GM19193 (cell line): ENCODE results near the gene TUNAR.

Experiments
- POLR2A ChIP-seq: IDR thresholded peaks from 4 replicates; pipeline ENCODE4 v1.6.1; 2011; ENCODE audit not compliant: insufficient read depth, insufficient read length; ENCODE audit errors: extremely low read depth

TUNAR gene

DNA sequence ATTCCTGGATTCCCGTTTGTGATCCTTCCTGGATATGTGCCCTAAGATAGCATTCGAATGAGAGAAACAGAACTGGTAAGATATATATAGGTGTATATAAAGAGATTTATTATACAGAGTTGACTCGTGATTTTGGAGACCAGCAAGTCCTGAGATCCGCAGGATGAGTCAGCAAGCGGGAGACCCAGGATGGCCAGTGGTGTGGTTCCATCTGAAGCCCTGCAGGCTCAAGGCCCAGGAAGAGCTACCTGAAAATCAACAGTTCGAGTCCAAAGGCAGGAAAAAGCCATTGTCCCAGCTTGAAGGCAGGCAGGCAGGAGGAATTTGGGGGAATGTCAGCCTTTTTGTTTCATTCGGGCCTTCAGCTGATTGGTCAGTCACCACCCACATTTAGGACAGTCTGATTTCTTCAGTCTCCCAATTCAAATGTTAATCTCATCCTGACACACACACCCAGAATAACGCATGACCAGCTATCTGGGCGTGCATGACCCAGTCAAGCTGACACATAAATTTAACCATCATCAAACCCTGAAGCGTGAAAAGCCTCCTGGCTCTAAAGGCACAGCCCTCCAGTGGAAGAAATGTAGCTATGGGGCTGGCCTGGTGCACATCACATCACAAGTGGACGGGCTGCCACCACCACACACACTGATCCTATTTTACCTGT is 44.3 kb downstream of the TUNAR start:
- no peak for TF ChIP-seq POLR2A

DNA sequence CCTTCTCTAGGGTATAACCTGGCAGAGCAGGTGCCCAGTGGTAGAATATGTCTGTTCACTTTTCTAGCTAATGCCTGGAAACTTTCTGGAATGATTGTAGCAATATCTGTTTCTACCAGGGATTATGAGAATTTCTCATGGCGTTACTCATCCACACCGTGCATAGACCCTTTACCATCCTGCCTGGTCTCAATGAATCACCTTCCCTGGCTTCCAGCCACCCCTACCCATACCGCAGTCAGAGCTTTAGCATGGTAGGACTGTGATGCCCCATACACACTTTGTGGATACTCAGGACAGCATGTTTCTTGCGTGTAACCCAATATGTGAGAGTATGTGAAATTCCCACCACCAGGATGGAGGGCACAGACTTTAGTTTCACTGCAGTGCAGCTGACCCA is 45.4 kb downstream of the TUNAR start:
- TF ChIP-seq POLR2A: no peak

DNA sequence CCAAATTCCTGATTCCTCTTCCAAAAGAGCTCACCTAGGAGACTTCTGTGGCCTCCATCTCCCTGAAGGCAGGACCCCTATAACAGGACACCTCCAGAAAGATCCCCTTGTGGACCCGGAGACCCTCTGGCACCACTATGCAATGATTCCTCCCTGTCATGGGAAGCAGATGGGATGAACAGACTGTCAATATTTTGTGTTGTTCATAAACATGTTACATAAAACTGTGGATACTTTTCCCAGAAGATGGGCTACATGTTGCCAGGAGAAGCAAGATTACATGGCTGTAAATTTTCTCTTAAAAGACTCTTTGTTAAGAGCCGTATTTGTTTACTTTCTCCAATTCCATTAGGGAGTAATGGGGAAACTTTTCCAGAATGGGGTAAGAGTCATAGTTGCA is 52.1 kb downstream of the TUNAR start:
- no peak for TF ChIP-seq POLR2A

DNA sequence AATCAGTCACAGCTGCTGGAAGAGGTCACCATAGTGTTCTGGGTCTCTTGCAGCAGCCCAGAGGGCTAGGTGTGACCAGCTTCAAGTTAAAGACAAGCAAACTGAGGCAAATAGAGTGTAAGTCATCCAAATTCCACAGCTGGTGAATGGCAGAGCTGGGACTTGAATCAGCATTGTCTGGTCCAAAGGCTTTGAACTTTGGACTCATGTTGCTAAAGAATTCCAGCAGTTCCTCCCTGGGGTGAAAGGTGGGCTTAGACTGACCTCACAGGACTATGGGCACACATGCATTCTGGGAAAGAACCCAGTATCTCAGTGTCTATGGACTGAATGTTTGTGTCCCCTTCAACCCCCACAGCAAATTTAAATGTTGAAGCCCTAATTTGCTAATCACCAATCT is 54.8 kb downstream of the TUNAR start:
- no peak for TF ChIP-seq POLR2A

DNA sequence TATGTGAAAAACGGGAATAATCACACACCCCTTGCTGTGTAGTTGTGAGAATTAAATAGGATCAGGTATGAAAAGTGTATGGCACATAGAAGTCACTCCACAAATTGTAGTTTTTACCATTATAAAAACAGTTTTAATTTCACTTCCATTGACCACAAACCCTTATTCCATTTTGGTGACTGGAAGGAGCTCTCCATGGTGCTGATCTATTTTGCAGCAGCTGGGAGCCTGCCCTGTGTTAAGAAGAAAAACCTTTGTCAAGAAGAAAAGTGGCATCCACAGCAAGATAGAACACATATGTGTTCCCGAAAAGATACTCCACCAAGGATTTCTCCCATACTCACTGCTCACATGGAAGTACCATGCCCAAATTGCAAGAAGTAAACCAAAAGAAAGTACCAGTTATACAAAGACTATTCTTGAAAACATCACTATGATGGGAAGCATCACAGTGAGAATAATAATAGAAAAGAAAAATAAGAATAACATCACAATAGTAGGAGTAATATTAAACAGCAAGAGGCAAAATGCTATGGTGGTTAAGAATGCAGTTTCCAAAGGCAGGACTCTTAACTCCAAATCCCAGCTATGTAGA is 58.7 kb downstream of the TUNAR start:
- no peak for TF ChIP-seq POLR2A

DNA sequence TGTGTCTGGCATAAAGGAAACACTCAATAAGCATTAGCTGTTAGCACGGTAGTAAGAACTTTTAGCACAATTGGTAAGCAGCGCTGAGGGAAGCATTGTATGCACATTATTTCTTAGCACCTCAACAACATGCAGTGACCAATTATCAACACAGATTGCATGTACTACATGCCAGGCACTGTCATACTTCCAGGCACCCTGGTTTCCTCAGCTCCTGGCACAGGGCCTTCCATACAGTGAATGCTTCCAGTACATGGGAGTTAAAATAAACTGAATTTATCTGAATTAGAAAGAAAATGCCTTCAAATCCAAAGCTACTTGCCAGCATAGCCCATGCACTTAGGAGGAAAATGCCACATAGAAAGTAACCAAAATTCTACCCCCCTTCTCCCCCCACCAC is 59.4 kb downstream of the TUNAR start:
- TF ChIP-seq POLR2A: no peak

DNA sequence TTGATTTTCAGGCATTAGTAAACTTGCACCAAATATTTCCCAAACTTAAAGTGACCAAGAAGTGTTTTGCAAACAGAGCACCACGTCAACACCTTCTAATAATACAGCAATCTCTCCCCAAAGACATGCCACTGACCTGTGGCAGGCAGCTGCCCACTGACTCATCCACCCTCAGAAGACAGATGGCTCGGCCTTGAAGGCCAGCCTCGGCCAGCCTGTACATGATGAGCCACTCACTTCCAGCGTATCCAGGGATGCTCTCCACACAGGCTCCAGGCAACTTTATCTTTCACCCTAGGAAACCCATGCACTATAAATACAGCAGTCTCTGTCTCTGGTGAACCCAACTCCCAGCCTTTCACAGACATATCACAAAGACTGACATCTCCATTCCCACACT is 62.7 kb downstream of the TUNAR start:
- TF ChIP-seq POLR2A: no peak

DNA sequence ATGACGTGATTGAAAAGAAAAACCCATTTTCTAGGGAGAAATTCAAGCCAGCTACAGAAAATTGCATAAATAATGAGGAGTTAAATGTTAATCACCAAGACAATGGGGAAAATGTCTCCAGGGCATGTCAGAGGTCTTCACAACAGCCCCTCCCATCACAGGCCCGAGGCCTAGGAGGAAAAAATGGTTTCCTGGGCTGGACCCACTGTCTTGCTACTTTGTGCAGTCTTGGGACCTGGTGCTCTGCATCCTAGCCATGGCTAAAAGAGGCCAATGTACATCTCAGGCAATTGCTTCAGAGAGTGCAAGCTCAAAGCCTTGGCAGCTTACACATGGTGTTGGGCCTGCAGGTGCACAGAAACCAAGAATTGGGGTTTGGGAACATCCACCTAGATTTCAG is 65.3 kb downstream of the TUNAR start:
- TF ChIP-seq POLR2A: no peak

DNA sequence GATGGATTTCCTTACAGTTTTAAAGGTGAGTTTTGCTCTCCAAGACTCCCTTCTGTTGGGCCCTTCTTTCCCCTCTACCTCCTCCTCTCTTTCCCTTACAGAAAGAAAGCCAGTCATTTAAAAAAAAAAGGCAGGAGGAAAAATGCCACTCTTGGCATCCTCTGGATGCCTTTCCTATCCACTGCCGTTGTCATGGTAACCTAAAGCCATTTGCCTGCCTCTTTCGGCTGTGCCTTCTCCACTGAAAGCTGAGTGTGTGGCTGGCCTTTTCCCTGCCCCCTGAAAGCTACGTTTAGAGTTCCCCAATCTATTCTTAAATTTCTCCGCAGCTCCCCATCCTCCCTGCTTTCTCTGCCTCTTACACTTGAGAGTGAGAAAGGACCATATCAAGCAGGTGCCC is 67.1 kb downstream of the TUNAR start:
- no peak for TF ChIP-seq POLR2A

DNA sequence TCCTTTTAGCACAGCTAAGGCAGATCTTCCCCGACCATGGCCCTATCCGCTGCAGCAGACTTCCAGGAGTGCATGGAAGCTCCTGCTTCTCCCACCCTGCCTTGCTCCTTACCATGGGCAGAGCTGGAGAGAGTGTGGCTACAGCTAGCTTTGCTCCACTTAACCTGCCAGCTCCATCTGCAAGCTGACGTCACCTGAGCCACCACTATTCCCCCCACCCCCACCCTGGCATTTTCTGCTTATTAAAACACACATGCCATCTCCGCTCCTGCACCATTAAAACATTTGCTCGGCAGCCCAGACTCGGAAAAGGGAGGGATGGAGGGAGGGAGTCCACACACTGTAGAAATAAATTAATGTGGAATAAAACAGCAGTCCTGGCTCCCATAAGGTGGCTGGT is 67.8 kb downstream of the TUNAR start:
- no peak for TF ChIP-seq POLR2A

DNA sequence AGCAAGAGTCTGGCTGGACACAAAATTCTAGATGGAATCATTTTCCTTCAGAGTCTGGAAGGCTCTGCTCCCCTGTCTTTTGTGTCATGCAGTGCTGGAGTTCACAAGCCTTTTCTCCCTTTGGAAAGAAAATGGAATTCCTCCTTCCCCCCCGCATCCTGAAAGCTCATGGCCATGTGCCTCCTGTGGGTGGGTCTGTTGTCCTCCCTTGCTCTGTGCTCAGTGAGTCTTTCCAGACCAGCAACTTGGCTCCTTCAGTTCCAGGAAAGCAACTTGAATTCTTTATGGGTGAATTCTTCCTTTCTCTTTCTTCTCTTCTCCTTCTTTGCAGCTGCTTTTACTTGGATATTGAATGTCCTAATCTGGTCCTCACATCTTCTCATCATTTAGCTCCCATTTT is 70.2 kb downstream of the TUNAR start:
- no peak for TF ChIP-seq POLR2A

DNA sequence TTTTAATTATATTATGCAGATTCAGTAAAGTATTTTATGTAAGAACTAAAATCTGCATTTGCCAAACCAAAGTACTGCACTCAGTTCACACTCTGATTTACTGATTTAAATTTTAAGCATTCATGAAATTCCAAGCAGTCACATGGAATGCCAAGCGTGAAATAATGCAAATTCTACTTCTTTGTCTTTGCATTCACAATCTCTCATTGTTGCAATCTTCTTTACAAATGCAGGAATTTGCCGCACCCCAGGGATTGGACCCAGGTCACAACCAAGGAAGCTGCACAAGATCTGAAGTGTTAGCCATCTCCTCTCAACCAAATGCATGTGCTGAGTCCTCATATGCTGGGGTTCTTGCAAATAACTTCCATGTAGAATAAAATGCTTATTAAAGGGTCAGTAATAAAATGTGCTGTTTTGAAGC is 71.9 kb downstream of the TUNAR start:
- TF ChIP-seq POLR2A: no peak

DNA sequence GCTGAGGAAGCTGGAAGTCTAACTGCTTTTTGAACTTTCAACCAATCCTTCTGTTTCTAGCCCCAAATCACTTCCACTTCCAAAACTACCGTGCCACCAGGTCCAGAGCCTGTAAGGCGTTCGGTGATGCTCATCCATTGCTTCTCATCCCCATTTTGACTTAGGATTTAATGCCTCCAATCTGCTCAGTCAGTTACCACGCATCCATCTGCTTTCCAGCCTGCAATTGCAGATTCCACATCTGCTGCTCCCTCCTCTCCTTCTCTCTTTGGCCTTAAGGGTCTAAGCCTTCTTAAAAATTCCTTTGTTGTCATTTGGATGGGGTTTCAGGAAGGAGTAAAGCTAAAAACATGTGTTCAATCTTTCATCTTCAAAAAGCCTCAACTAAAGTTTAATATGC is 74.7 kb downstream of the TUNAR start:
- TF ChIP-seq POLR2A: no peak

DNA sequence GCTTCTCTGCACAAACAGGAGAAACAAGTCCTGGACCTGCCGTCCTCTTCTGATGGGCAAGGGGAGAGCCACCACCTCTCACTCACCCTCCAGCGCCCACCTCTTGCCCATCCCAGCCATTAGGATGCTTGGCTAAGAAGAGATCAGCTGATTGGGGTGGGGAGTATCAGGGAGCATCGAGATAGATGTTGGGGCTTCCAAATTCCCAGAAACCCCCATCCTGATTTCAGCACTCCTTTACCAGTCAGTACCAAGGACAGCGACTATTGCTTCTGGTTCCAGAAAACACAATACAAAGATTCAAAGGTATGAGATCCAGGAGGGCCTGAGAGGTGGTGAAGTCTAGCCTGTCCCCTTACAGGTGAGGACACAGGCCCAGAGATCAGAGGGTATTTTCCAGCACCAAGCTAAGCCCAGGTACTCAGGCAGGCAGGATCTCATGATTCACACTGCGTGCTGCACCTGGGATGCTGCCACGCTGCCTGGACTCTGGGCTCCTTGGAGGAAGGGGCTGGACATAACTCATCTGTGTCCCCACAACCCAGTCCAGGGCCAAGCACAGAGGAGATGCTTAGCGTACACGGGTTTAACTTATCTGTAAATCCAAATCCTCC is 76.6 kb downstream of the TUNAR start:
- TF ChIP-seq POLR2A: no peak

DNA sequence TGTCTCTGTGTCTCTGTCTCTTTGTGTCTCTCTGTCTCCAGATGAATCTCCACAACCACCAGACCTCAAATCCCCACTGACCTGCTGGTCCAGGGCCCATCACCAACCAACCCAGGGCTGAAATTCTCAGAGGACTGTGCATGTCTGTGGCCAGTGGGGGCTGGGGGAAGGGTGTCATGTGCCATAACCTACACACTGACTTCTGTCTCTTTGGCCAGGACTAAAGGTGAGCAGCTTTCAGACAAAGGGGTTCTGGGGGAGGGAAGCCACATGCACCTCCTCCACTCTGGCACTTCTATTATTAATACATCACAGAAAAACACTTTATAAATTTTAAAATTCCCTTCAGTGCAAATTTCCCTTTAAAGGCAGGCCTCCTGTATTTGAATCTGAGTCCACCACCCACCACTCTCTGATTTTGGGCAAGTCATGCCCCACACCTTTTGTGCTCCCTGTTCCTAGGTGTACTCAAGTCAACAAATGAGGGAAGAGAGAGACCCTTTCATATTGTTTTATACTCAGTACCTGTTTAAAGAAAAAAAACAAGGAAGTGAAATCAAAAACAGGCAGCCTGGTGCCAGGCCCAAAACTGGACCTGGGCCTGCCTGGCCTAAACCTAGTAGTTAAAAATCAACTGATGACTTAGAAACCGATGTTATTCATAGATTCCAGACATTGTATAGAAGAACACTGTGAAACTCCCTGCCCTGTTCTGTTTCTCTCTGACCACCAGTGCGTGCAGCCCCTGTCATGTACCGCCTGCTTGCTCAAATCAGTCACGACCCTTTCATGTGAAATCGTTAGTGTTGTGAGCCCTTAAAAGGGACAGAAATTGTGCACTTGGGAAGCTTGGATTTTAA is 80.2 kb downstream of the TUNAR start:
- no peak for TF ChIP-seq POLR2A
